CD4-positive, alpha-beta T cell treated with Interleukin-21 for 1 hour (primary cell): ENCODE data around the gene RAB27B.

ENCODE experiments used
- DNase-seq: peaks from one replicate; pipeline ENCODE4 v3.0.0-alpha.2; 2020

RAB27B gene

DNA sequence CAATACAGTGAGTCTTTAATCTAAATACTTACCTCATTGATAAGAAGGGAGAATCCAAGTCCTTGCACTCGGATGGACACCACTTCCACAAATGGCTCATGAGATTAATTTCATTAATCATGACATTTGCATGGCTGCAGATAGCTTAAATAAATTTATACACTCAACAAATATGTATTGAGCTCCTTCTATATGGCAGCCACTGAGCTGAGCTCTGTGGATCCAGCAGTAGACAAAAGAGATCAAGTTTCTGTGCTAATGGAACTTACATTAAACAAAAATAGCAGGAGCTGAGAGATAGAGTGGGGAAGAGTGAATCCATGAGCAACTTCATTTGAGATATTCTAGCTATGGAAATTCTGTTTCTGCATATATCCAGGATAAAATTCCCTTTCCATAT lies 44.4 kb downstream of the RAB27B start:
- no peak for DNase-seq

GRCh38 chr18:54873884-54874255 lies 45.6 kb downstream of the RAB27B start:
- DNase-seq: no peak

DNA sequence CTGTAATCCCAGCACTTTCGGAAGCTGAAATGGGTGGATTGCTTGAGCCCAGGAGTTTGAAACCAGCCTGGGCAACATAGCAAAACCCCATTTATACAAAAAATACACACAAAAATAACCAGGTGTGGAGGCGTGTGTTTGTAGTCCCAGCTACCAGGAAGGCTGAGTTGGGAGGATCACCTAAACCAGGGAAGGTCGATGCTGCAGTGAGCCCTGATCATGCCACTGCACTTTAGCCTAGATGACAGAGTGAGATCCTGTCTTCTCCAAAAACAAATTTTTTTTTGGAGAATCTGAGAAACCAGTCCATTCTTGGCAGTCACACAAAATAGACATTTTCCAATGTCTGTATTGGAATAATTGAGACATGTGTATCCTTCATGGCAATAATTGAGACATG lies 46.8 kb downstream of the RAB27B start:
- DNase-seq: no peak

DNA sequence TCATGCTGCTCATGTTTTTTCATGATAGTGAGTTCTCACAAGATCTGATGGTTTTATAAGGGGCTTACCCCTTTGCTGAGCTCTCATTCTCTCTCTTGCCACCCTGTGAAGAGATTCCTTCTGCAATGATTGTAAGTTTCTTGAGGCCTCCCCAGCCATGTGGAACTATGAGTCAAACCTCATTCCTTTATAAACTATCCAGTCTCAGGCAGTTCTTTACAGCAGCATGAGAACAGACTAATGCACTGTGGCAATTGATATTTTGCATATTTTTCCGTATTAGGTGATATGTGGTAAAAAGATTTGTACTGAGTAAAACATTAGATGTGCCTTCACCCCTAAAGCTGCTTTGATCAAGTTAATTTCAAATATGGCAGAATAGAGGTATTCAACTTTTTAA lies 48.8 kb downstream of the RAB27B start:
- no peak for DNase-seq

GRCh38 chr18:54878159-54878622 lies 49.9 kb downstream of the RAB27B start:
- DNase-seq: no peak

DNA sequence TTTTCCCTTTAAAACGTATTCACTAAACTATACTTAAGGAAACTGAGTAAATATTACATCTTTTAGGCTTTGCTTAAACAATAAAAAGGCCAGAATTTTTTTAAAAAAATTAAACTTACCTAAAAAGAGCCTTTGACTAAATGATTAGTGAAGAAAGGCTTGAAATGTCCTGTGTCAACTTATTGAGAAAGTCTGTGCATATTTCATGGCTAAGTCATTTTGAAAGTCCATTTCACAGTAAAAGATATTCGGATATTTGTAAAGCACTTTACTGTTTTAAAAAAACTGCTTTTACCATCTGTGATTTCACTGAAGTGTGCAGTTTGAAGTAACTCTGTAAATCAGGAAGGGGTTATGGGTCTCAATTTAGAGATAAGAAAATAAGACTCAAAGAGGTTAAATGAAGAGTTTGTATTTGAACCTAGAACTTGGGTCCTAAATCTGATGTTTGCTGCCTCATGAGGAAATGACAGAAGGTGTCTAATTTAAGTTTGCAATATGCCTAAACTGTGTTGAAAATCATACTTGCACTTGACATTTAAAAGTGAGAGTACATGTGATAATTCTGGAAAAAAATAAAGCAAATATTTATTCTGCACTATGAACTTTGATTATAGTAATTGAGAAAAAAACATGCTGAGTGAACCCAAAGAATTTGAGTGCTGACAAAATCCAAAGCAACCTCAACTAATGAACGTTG lies 50.5 kb downstream of the RAB27B start:
- DNase-seq: no peak

GRCh38 chr18:54879691-54880090 lies 51.4 kb downstream of the RAB27B start:
- no peak for DNase-seq

- DNase-seq: no peak
Measured at GRCh38 chr18:54880395-54881105, 52.3 kb downstream of the RAB27B start.

- DNase-seq: no peak
Measured at GRCh38 chr18:54881229-54881768, 53.0 kb downstream of the RAB27B start.

DNA sequence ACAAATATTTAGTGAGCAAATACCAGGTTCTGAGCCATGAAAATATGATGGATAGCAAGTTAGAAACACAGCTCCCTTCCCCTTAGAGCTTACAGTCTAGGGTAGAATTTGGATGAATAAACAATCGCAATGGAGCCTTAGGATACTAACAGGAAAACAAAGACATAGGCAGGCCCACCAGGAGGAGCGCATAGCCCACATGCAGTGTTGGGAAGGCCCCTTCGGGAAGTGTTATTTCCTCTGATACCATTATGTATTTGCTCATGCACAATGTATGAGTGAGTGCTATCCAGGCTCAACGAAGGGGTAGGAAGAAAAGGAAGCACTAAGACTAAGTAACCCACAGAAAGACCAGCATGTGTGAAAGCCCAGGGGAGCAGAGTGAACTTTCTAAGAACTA lies 54.0 kb downstream of the RAB27B start:
- DNase-seq: no peak

DNA sequence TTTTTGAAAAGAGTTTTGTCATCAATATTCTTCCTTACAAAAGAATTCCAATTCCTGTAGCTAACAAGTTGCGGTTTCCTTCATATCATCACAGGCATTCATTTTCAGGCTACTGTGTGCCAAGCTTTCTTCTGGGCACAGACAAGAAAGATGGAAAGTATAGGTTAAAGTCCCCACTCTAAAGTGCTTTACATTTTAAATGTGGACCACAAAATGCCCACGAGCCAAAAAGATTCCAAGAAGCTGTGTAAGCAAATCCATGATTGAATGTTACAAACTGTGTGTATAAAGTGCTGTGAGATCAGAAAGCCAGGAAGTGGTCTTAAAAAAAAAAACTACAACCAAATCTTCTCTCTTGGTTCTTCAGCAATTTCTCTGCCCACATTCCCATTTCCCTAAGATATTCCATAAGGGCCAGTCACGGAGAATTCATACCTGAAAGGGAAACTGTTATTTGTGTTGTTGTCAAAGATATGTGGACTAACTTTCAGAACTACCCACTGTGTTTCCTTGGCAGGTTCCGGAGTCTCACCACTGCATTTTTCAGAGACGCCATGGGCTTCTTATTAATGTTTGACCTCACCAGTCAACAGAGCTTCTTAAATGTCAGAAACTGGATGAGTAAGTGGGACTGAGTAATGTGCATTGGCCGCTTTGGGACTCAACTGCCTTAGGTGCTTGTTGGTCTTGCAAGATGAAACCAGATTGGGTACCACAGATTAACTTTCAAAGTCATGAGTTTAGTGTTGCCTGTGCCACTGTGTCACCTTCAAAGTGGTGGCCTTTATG lies 55.7 kb downstream of the RAB27B start:
- DNase-seq: no peak

- no peak for DNase-seq
Measured at GRCh38 chr18:54888378-54888777, 60.1 kb downstream of the RAB27B start.

GRCh38 chr18:54888933-54889332 lies 60.7 kb downstream of the RAB27B start:
- DNase-seq: no peak

DNA sequence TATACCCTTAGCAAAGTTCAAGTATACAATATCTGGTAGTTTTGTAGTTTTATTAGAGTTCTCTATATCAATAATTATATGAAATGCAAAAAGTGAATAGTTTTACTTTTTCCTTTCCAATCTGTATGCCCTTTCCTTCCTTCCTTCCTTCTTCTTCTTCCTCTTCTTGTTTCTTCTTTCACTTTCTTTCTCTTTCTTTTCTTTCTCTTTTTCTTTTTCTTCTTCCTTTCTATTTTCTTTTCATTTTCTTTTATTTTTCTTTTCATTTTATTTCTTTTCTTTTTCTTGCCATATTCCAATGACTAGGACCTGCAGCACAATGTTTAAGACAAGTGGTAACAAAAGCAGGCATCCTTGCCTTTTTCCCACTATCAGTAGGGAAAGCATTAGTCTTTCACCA lies 71.2 kb downstream of the RAB27B start:
- no peak for DNase-seq

- DNase-seq: no peak
Measured at GRCh38 chr18:54900290-54900689, 72.0 kb downstream of the RAB27B start.

DNA sequence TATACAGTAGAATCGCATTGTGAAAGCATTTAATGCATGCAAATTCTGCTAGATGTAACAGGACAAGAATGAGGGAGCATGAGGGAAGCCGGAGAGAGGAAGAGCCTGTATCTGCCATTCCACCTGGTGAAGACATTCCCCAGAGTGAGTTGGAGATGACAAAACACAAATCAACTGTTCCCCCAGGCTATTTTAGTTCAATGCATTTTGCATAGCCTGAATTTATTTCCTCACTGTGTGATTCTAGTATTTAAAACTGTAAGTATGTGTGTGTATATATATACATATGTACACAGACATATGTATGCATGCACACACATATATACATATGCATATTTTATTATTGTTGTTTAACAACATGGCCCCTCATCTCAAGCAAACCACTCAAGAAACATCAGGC lies 76.3 kb downstream of the RAB27B start:
- DNase-seq: no peak

DNA sequence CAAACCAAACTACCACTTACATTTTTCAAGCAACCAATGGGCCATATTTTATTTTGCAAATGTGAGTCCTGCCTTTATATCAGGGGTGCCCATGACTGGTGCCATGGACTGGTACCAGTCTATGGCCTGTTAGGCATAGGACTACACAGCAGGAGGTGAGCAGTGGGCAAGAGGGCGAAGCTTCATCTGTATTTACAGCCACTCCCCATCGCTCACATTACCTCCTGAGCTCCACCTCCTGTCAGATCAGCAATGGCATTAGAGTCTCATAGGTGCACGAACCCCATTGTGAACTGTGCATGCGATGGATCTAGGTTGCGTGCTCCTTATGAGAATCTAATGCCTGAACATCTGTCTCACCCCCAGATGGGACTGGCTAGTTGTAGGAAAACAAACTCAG lies 77.4 kb downstream of the RAB27B start:
- DNase-seq: no peak

DNA sequence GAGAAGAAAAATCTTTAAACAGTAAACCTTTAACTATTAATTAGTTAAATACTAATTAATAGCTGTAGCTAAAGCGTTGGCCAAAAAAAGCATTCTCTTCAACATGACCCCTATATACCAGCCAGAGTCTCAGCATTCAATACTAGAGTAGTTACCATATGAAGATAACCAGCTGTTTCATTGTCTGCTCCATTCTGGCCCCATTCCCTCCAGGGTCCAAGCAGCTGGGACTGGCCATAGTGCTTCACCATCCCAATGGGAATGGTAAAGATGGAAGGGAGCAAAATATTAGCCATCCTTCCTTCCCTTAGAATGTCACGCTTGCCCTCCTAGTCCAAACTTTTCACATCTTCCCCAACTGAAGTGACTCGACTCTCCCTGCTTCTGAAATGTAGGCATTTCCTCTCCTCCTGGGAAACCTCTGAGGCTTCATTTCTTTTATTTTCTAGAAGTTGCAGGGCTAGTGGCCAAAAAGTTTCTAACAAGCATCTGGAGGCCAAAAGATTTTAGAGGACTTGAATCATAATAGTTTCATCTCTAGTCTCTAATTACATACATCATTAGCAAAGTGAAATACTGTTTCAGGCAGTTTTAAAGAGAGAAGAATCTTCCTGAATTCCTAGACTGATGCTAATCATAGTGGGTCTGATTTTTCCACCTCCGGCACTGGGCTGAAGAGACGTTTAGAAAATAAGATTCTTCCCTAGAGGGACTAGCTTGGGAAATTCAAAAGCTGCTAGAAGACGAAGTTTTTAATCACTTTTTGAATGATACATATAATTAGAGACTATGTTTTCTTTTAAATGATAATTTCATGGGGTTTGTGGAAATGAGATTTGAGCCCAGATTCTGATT lies 78.3 kb downstream of the RAB27B start:
- DNase-seq: no peak

- no peak for DNase-seq
Measured at GRCh38 chr18:54909538-54909937, 81.3 kb downstream of the RAB27B start.

DNA sequence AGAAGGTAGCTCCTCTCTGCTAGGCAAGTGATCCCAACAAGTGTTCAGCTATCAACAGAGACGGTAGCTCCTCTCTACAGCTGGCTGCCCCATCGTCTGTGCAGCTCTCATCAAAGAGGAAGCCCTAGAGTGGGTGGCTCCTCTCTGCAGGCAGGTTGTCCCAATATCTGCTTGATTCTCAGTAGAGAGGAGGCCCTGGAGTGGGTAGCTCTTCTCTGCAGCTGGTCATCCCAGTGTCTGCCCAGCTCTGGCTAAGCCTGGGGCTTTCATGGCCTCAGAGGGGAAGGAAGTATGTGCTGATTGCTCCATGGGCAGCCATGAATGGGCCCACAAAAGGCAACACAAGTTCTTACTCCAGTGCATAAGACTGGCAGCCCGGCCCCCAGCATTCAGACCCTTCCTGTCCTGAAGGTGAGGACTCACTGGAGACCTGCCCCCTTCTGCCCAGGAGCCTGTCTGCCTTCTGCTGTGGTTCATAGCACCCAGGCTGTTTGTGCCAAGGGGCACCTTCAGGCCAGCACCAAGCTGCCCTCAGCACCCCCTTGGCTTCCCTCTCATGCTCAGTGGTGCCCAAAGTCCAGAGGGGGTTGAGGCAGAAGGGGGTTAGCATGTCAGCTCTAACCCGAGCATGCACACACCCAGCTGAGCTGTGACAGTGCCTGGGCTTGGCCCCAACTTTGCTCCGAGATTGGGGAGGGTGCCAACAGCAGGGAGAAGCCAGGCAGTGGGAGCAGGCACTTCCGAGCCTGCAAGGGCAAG lies 82.1 kb downstream of the RAB27B start:
- no peak for DNase-seq

DNA sequence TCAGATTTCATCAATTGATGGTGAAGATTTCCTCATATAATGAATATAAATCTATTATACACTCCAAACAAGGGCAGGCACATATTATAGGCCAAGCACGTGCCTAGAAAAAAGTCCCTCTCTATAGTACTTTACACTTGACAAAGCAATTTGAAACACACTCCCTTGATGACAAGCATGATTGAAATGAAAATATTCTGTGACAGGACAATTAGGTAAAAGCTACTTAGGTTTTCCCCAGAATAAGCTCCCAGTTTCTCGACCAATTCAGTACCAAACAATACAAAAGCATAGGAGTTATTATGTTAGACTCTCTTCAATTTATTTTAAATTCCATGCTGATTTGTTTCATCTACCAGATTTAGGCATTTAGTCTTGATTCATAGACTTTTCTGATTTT lies 83.3 kb downstream of the RAB27B start:
- no peak for DNase-seq

GRCh38 chr18:54914816-54915215 lies 86.5 kb downstream of the RAB27B start:
- DNase-seq: no peak
